ENCODE measurements around the gene PHLDB3. TPM values are rescaled to one million over a fixed set of nuclear protein-coding genes. Genes with fewer than 3 reads are reported as not detected.
"Not testable (repeated sequence)": the region's sequence is repeated elsewhere in the genome, so short reads cannot be mapped to it uniquely, and the experiment has no call there.

The PHLDB3 gene
- polyA plus RNA-seq, 1 of the 3 experiments (the other 2 are of a cell fraction) = 15.6 TPM

GRCh38 chr19:43519436-43520088 lies 15.0 kb upstream of the PHLDB3 start (continued):
- TF ChIP-seq SIN3A (IDR thresholded peaks at IDR 0.05; ENCODE audit: borderline replicate concordance, low read depth, low read length) (no peak), MEF2A (IDR thresholded peaks at IDR 0.05; ENCODE audit: borderline replicate concordance, low read depth) (no peak), IRF3 (IDR thresholded peaks at IDR 0.05; ENCODE audit: low read depth, low read length) (no peak), FOXM1 (IDR thresholded peaks at IDR 0.05; ENCODE audit: low read depth) (no peak), ELF1 (IDR thresholded peaks at IDR 0.05) (no peak), GABPA (IDR thresholded peaks at IDR 0.05; ENCODE audit: low read depth) (no peak), RCOR1 (IDR thresholded peaks at IDR 0.05; ENCODE audit: low read length) (no peak), FOXJ3 (CRISPR knock-in tag; IDR thresholded peaks at IDR 0.05) (no peak), CHD2 (IDR thresholded peaks at IDR 0.05; ENCODE audit: low read length, partially characterized antibody) (no peak), NFIC (IDR thresholded peaks at IDR 0.05; ENCODE audit: borderline replicate concordance) (no peak), POLR2AphosphoS5 (IDR thresholded peaks at IDR 0.05; ENCODE audit: low read depth, low read length) (no peak)

GRCh38 chr19:43518051-43518450 lies 13.5 kb upstream of the PHLDB3 start:
- Histone ChIP-seq H3K9me2 (no peaks in the 10 kb centered on the region), H4K20me1 (ENCODE audit: insufficient read depth) (no peaks in the 10 kb centered on the region), H2AFZ (ENCODE audit: low read depth) (no peak overlapping the region), H3K36me3 (replicated peaks in 1 of 2; ENCODE audit: control insufficient read depth in 1 of 2, insufficient read depth in 2 of 2, low read length in 1 of 2) (no peaks in the 10 kb centered on the region), H3K4me2 (no peak overlapping the region), H3K27ac (ENCODE audit: low read depth in 2 of 2, low read length in 1 of 2) (no peak overlapping the region), H3K27me3 (ENCODE audit: insufficient read depth) (no peaks in the 10 kb centered on the region), H3K9me3 (no peaks in the 10 kb centered on the region), H3K9ac (no peak overlapping the region), H3K4me1 (ENCODE audit: control insufficient read depth in 1 of 2, insufficient read depth in 2 of 2, low read depth in 1 of 2, low read length in 1 of 2) (no peaks in the 10 kb centered on the region; a peak in 1 of 4 replicates), H3K4me3 (ENCODE audit: low read depth in 2 of 2, low read length in 1 of 2) (no peak overlapping the region), H3F3A (replicated peaks; ENCODE audit: insufficient read depth) (peaks cover 4% of the 10 kb centered on the region), H3K79me2 (ENCODE audit: insufficient read depth) (0 out of 2 replicates have a peak, but pooled peaks cover 4% of the 10 kb centered on the region)
- no peak for DNase-seq
- ChIA-PET CTCF (interaction anchor here (0.7 to 24.7 kb wide), 6 partner anchors 13 to 78 kb away, joined by 3 to 632 read pairs (median 17); partner anchors contain the start of genes IRGQ, PHLDB3, ZNF575 and ZNF576), POLR2A (interaction anchor here (0.6 kb wide), 1 partner anchor 53 kb away, joined by 3 read pairs; no protein-coding TSS in a partner anchor)
- 87% methylated on average over 4 of the region's 4 CpGs for WGBS (ENCODE audit: low lambda C conversion rate)
- TF ChIP-seq USF2 (IDR thresholded peaks at IDR 0.05; ENCODE audit: borderline replicate concordance, low read depth, low read length) (no peak), GABPA (IDR thresholded peaks at IDR 0.05; ENCODE audit: low read depth) (no peak), ZBTB33 (IDR thresholded peaks at IDR 0.05; ENCODE audit: borderline replicate concordance, low read depth) (no peak)

- H3K9ac ChIP-seq; H2AFZ ChIP-seq (ENCODE audit: low read depth); H3K27ac ChIP-seq (ENCODE audit: low read depth in 2 of 2, low read length in 1 of 2); H3K79me2 ChIP-seq (ENCODE audit: insufficient read depth); POLR2A ChIA-PET; H3K27me3 ChIP-seq (ENCODE audit: insufficient read depth); H3F3A ChIP-seq (replicated peaks; ENCODE audit: insufficient read depth); H4K20me1 ChIP-seq (ENCODE audit: insufficient read depth); H3K4me2 ChIP-seq; H3K4me3 ChIP-seq (ENCODE audit: low read depth in 2 of 2, low read length in 1 of 2); DNase-seq; H3K9me2 ChIP-seq; H3K4me1 ChIP-seq (ENCODE audit: control insufficient read depth in 1 of 2, insufficient read depth in 2 of 2, low read depth in 1 of 2, low read length in 1 of 2); H3K9me3 ChIP-seq: not testable (repeated sequence)
- H3K36me3 ChIP-seq (replicated peaks in 1 of 2; ENCODE audit: control insufficient read depth in 1 of 2, insufficient read depth in 2 of 2, low read length in 1 of 2) = peaks cover 10 to 11% of the 10 kb centered on the region in 2 experiments
- CTCF ChIA-PET = interaction anchor here (24.7 kb wide), 1 partner anchor 73 kb away, joined by 632 read pairs; no protein-coding TSS in a partner anchor
Measured at GRCh38 chr19:43512399-43512798, 7.9 kb upstream of the PHLDB3 start.

All from SK-N-SH (cell line).